D721Med (cell line): ENCODE results near the gene RPL22L1.

Source experiments
- DNase-seq: peaks from one replicate; pipeline ENCODE4 v3.0.0; 2011; ENCODE audit warnings: low spot score; ENCODE audit not compliant: insufficient read length
- FAIRE-seq: peaks from 2 replicates; lab custom pipeline; 2011; peaks lifted over from hg19 to GRCh38; lab: Jason Lieb, UNC
- CTCF ChIP-seq: IDR thresholded peaks from 2 replicates; pipeline ENCODE4 v1.5.1; 2012; ENCODE audit warnings: mild to moderate bottlenecking, control low read depth; ENCODE audit not compliant: insufficient read depth; ENCODE audit errors: missing control alignments

The RPL22L1 gene

GRCh38 chr3:170909129-170909903, 39.3 kb upstream of the RPL22L1 start:
- TF ChIP-seq CTCF, result no peak
- DNase-seq (no peak), FAIRE-seq (no peak)

DNA sequence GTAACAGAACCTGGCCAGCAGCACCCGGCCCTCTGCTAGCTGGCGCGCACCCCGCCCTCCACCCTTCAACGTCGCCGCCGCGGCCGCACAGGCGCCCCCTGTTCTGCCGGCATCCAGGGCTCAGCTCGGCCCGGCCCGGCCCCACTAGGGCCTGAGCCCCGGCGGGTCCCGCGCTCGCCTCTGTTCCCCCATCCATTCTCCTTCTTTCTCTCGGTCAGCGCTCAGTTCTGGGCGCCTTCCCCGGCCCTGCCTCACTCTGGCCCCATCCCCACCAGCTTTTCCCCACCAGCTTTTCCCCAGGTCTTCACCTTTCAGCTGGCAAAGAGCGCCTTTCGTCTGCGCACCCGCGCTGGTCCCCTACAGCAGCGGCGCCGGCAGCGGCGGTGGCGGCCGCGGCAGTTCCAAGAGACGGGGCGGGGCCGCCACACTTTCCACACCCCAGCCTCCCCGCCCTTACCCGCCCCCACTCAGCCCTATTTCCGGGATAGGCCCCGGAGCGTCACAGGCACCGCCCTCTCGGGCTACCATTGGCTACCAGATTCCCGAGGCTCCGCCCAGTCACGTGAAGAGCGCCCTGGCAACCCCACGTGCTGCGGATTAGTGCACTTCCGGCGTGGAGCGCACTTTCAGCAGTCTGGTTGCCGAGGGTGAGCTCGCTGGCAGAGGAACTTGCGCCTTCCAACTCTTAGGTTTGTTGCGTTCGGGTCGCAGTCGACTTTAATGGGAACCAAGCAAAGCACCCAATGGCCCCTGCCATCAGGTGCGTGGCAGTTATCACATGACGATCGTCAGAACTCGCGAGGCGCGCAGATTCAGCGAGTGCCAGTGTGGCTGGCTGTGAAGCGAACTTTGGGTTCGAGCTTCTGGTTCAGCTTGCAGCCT, 38.5 kb upstream of the RPL22L1 start, which contains the start of gene EIF5A2:
TSS of gene EIF5A2 (minus strand) at position 403 of the 882 bp plus-strand sequence. CDS start 831 bp downstream, outside the sequence.
- FAIRE-seq (no peak), DNase-seq (peak; percentile 84)

DNA sequence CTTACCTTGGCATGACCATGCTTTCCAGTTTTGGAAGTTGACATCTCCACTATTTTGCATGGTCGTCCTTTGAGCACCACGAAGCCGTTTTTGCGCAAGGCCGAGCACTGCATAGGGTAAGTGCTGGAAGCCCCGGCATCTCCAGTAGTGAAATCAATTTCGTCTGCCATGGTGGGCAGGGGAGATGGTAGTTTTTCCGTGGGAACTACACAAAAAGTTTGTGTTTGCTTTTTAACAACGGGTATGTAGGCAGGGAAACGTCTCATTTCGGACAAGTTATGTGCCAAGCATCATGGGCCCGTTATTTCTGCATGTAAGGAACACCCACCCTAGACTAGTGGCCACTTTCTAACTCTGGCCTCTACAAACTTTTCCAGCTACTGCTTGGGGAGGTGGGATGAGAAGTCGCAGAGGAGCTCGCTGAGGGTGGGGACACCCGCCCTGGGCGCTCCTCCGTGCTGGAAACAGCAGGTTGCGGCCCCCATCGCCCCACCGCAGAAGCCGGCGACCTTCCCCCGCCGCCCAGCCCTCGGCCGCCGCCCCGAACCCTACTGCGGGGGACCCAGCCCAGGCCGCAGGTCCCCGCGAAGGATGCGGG, 37.7 kb upstream of the RPL22L1 start:
- TF ChIP-seq CTCF, result no peak
- FAIRE-seq, result no peak
- no peak for DNase-seq

More for the DNA sequence above, 38.5 kb upstream of the RPL22L1 start, which contains the start of gene EIF5A2:
- no peak for TF ChIP-seq CTCF

DNA sequence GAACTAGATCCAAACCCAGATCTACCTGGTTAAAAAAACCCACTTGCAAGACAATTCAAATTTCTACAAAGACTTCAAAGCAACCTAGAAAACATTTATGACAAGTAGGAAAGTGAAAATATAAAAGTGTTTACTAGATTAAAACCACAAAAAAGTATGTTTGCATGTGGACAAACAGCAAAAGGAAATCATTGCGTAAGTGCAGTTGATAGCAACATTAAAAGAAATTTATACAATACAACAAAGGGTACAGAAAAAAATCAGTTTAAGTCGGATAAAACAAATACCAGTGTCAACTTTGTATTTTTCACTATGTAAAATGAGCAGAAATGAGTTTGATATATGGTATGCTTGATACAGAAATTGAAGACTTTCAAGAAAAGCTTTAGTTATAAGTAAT, 35.9 kb upstream of the RPL22L1 start:
- FAIRE-seq (no peak), DNase-seq (no peak)
- TF ChIP-seq CTCF, result no peak

DNA sequence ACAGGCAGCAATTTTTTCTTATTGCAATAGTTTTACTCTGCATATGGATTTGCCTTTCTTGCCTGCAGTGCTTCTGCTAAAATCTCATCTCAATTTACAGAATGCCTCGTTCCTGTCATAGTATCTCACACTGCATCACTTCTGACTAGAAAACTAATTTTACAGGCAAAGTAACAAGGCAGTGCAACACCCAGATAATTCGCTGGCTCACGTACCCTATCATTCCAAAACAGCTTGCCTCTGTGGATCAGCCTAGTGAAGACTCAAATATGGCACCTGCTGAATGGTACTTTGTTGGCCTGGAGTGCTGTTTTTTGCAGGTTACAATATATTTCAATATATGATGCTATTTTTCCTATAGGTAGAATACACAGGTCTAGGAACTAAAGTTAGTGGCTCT, 33.1 kb upstream of the RPL22L1 start:
- DNase-seq (no peak), FAIRE-seq (no peak)
- TF ChIP-seq CTCF, result no peak

GRCh38 chr3:170899455-170899854, 29.5 kb upstream of the RPL22L1 start:
- no peak for DNase-seq
- TF ChIP-seq CTCF, result no peak
- FAIRE-seq, result no peak
